Prostate gland (tissue), 2 donors: ENCODE results near the gene MAP3K7.

ENCODE experiments used
- CTCF ChIP-seq, 4 experiments: fragments of 200-600 bp in 2 of 4; fragments of 450-650 bp in 2 of 4; sonication (generic) in 2 of 4; IDR thresholded peaks; 1 replicate in 3 of 4; 2 replicates in 1 of 4; pipeline ENCODE4 v1.5.1; 2016 to 2019; ENCODE audit warnings: antibody characterized with exemption in 4 of 4, mild to moderate bottlenecking in 2 of 4, moderate library complexity in 2 of 4
- POLR2AphosphoS5 ChIP-seq: sonication (generic); formaldehyde crosslinking; IDR thresholded peaks from one replicate; pipeline ENCODE4 v1.6.1; 2017; ENCODE audit warnings: antibody characterized with exemption

GRCh38 chr6:90573624-90574023 lies 13.2 kb downstream of the MAP3K7 start:
- TF ChIP-seq CTCF (IDR thresholded peaks at IDR 0.05) (no peak), POLR2AphosphoS5 (no peak)
